K562 (cell line): Measurements from ENCODE around the gene LGALS7B. TPM values are rescaled to one million over a fixed set of nuclear protein-coding genes. Genes with fewer than 3 reads are reported as not detected.
"Not testable (repeated sequence)": the region's sequence is repeated elsewhere in the genome, so short reads cannot be mapped to it uniquely, and the experiment has no call there.

ENCODE experiments used
- ATAC-seq: fragments of 200-7000 bp; cut with Tn5 transposase; 3 replicates; pipeline ENCODE4 v1.9.1; 2020; ENCODE audit warnings: moderate library complexity
- BruUV-seq: library from RNA; stranded (reverse); fragments of 400-500 nt; replicated peaks from 2 replicates; lab custom pipeline; 2021; lab: Mats Ljungman, UMichigan
- CTCF ChIA-PET: fragments of 300-600 bp; formaldehyde crosslinking; extraction: SDS; loops from one replicate; lab custom pipeline; 2021; ENCODE audit warnings: low intra/inter-chr PET ratio; lab: Yijun Ruan, JAX
- POLR2A ChIA-PET: fragments of 300-600, 350-650 bp; sonication (Branson Sonifier 250); formaldehyde crosslinking; extraction: SDS; loops from one replicate; lab custom pipeline; 2021; ENCODE audit warnings: antibody characterized with exemption, inconsistent platforms; lab: Yijun Ruan, JAX
- DNase-seq, 4 experiments: peaks; one replicate each; pipeline versions ENCODE4 v3.0.0 to v3.0.0-alpha.2; 2011 to 2018; ENCODE audit warnings: low spot score in 3 of 4, mixed read lengths in 3 of 4; ENCODE audit errors: extremely low read depth in 1 of 4
- FAIRE-seq: peaks from 2 replicates; lab custom pipeline; 2011; peaks lifted over from hg19 to GRCh38; lab: Jason Lieb, UNC
- H2AFZ ChIP-seq: 2 replicates; pipeline ENCODE4 v1.6.0; 2011; ENCODE audit warnings: low read depth, low read length, control low read depth, inconsistent platforms
- H3K27ac ChIP-seq: fragments of 200-600 bp; 3 replicates; pipeline ENCODE4 v1.8.0; 2011; ENCODE audit warnings: low read depth, mild to moderate bottlenecking, control low read depth, inconsistent platforms, low read length, moderate library complexity, mixed read lengths; ENCODE audit errors: extremely low read depth
- H3K27me3 ChIP-seq, 2 experiments: fragments of 300-600 bp in 1 of 2; 2 replicates in 1 of 2; 3 replicates in 1 of 2; pipeline versions ENCODE4 v1.6.0 to v1.8.0; 2011; ENCODE audit warnings: inconsistent platforms in 2 of 2, low read length in 2 of 2, mild to moderate bottlenecking in 1 of 2, mixed read lengths in 1 of 2, moderate library complexity in 1 of 2; ENCODE audit not compliant: control insufficient read depth in 2 of 2, insufficient read depth in 2 of 2
- H3K36me3 ChIP-seq: fragments of 300-600 bp; 3 replicates; pipeline ENCODE4 v1.8.0; 2011; ENCODE audit warnings: mild to moderate bottlenecking, low read length, inconsistent platforms; ENCODE audit not compliant: control insufficient read depth, insufficient read depth
- H3K4me1 ChIP-seq, 2 experiments: fragments of 200-600 bp in 1 of 2; replicated peaks in 1 of 2; 2 replicates in 1 of 2; 3 replicates in 1 of 2; pipeline versions ENCODE4 v1.5.1 to v1.8.0; 2011; ENCODE audit warnings: inconsistent platforms in 2 of 2, low read length in 2 of 2, mild to moderate bottlenecking in 1 of 2, mixed read lengths in 1 of 2, moderate library complexity in 1 of 2; ENCODE audit not compliant: control insufficient read depth in 2 of 2, insufficient read depth in 2 of 2
- H3K4me2 ChIP-seq: 2 replicates; pipeline ENCODE4 v1.6.1; 2011; ENCODE audit warnings: low read length, control low read depth, inconsistent platforms, mixed read lengths; ENCODE audit not compliant: insufficient read depth
- H3K4me3 ChIP-seq: fragments of 200-600 bp; sonication (generic), shearing (Covaris generic); 2 replicates; pipeline ENCODE4 v1.5.1; 2016; ENCODE audit warnings: control low read depth, inconsistent platforms
- H3K79me2 ChIP-seq: fragments of 200-600 bp; 3 replicates; pipeline ENCODE4 v1.8.0; 2011; ENCODE audit warnings: low read length, inconsistent platforms; ENCODE audit not compliant: control insufficient read depth, insufficient read depth
- H3K9ac ChIP-seq, 2 experiments: 2 replicates each; pipeline versions ENCODE4 v1.6.0 to v1.6.1; 2011; ENCODE audit warnings: low read depth in 2 of 2, low read length in 2 of 2, control low read depth in 1 of 2, inconsistent platforms in 1 of 2, mild to moderate bottlenecking in 1 of 2, mixed read lengths in 1 of 2; ENCODE audit not compliant: insufficient read depth in 1 of 2
- H3K9me1 ChIP-seq: one replicate; pipeline ENCODE4 v1.6.0; 2011; ENCODE audit warnings: inconsistent platforms, mild to moderate bottlenecking, low read length, moderate library complexity; ENCODE audit not compliant: control insufficient read depth, insufficient read depth
- H3K9me3 ChIP-seq: replicated peaks from 2 replicates; pipeline ENCODE4 v1.5.1; 2011; ENCODE audit warnings: low read depth, low read length, inconsistent platforms; ENCODE audit not compliant: control insufficient read depth, insufficient read depth
- H4K20me1 ChIP-seq: replicated peaks from 2 replicates; pipeline ENCODE4 v1.6.1; 2011; ENCODE audit warnings: low read length, inconsistent platforms, mixed read lengths; ENCODE audit not compliant: control insufficient read depth, insufficient read depth
- WGBS: fragments of 100-300 bp; shearing (Covaris generic); methylation state at CpG from one replicate; pipeline ENCODE4 v1.1.6; 2016; ENCODE audit warnings: low coverage, mixed read lengths; ENCODE audit not compliant: insufficient coverage; ENCODE audit errors: missing lambda C conversion rate; 5-methylcytosine and 5-hydroxymethylcytosine counted together
- in situ Hi-C: fragments of 300-500 bp; cut with MboI; formaldehyde crosslinking; loops from 4 replicates; pipeline ENCODE4 v1.15.0; 2018; ENCODE audit warnings: inconsistent platforms, mixed read lengths
- intact Hi-C: fragments of 100-400 bp; cut with micrococcal nuclease; formaldehyde crosslinking; loops from 2 replicates; pipeline ENCODE4 v1.14.2; 2022
- polyA plus RNA-seq, 8 experiments: library from polyadenylated mRNA; depleted of rRNA in 4 of 8; stranded (reverse) in 5 of 8; unstranded in 3 of 8; fragments of >200 nt; fragmentation: Nextera tagmentation in 2 of 8; fragmentation: Illumina TruSeq in 1 of 8; extraction: Ambion mirVana in 2 of 8; extraction: Trizol in 1 of 8; gene quantifications; 2 replicates each; pipeline versions ENCODE4 v1.2.1 to v1.2.3, GENCODE V29; 2011 to 2014; ENCODE audit warnings: inconsistent platforms in 1 of 8, missing spikeins in 1 of 8
- total RNA-seq, 7 experiments: library from RNA; depleted of rRNA in 6 of 7; stranded (reverse); fragments of >200 nt in 6 of 7; fragmentation: Illumina TruSeq in 2 of 7; extraction: Trizol in 2 of 7; gene quantifications; 2 replicates each; pipeline versions ENCODE4 v1.2.1 to v1.2.3, GENCODE V29; 2011 to 2021; ENCODE audit warnings: low replicate concordance in 1 of 7

Gene LGALS7B
- total and polyA plus RNA-seq, 9 of the 15 experiments (the other 6 are each of a cell fraction or from before 2014, with no cell fraction given) = not detected

- H3K9me1 ChIP-seq, intact Hi-C loops, H3K9me3 ChIP-seq, BruUV-seq, H3K4me2 ChIP-seq, H4K20me1 ChIP-seq, H3K79me2 ChIP-seq, H3K4me3 ChIP-seq, in situ Hi-C loops, CTCF ChIA-PET, POLR2A ChIA-PET, H2AFZ ChIP-seq, H3K27ac ChIP-seq, ATAC-seq, H3K9ac ChIP-seq, H3K36me3 ChIP-seq, H3K27me3 ChIP-seq, FAIRE-seq, DNase-seq: not testable (repeated sequence)
- peaks cover 0 to 14% of the 10 kb centered on the region in 2 experiments; a peak in 2 of 5 replicates for H3K4me1 ChIP-seq
- WGBS = no CpG with 5 or more reads among the region's 22 CpGs
Measured at GRCh38 chr19:38770949-38771275, 18.1 kb upstream of the LGALS7B start.

- no CpG with 5 or more reads among the region's 30 CpGs for WGBS
Measured at GRCh38 chr19:38771569-38771968, 17.4 kb upstream of the LGALS7B start.

More at GRCh38 chr19:38771569-38771968, 17.4 kb upstream of the LGALS7B start:
- H3K9me1 ChIP-seq, H3K79me2 ChIP-seq, H4K20me1 ChIP-seq, ATAC-seq, H3K27ac ChIP-seq, POLR2A ChIA-PET, intact Hi-C loops, H3K36me3 ChIP-seq, H3K9me3 ChIP-seq, H3K4me2 ChIP-seq, CTCF ChIA-PET, H3K27me3 ChIP-seq, BruUV-seq, H3K9ac ChIP-seq, DNase-seq, H3K4me3 ChIP-seq, H2AFZ ChIP-seq, in situ Hi-C loops, FAIRE-seq: not testable (repeated sequence)
- peaks cover 0 to 14% of the 10 kb centered on the region in 2 experiments; a peak in 2 of 5 replicates for H3K4me1 ChIP-seq
